Hematopoietic multipotent progenitor cell treated with erythropoietin and hydrocortisone succinate and interleukin-3 and kit ligand, for 8 days (in vitro differentiated cells): ENCODE data around the gene CLTA.
"Not testable (repeated sequence)": the region's sequence is repeated elsewhere in the genome, so short reads cannot be mapped to it uniquely, and the experiment has no call there.

Experiments used
- DNase-seq: peaks from one replicate; pipeline ENCODE4 v3.0.0-alpha.2; 2015

The CLTA gene

GRCh38 chr9:36158917-36159316, 31.8 kb upstream of the CLTA start:
- DNase-seq, result no peak

- not testable (repeated sequence) for DNase-seq
Measured at GRCh38 chr9:36159509-36159908, 31.2 kb upstream of the CLTA start.

GRCh38 chr9:36160126-36160525, 30.6 kb upstream of the CLTA start:
- DNase-seq, result not testable (repeated sequence)

- no peak for DNase-seq
Measured at GRCh38 chr9:36161187-36161586, 29.5 kb upstream of the CLTA start.

GRCh38 chr9:36162211-36162738, 28.4 kb upstream of the CLTA start:
- no peak for DNase-seq

- DNase-seq, result no peak
Measured at GRCh38 chr9:36163049-36163785, 27.5 kb upstream of the CLTA start.

- DNase-seq, result no peak
Measured at GRCh38 chr9:36163786-36164170, 26.9 kb upstream of the CLTA start.

- DNase-seq, result no peak
Measured at GRCh38 chr9:36164372-36164771, 26.3 kb upstream of the CLTA start.

GRCh38 chr9:36164989-36165388, 25.7 kb upstream of the CLTA start:
- no peak for DNase-seq

GRCh38 chr9:36165826-36166167, 24.9 kb upstream of the CLTA start:
- no peak for DNase-seq

GRCh38 chr9:36166168-36166927, 24.4 kb upstream of the CLTA start:
- DNase-seq, result peak; percentile 74

GRCh38 chr9:36169166-36169565, 21.6 kb upstream of the CLTA start, which contains the start of gene CCIN:
Gene CCIN, plus strand, starts transcription at chr9:36169388. Its CDS starts 115 bp downstream, at chr9:36169503.
- peak; percentile 19 for DNase-seq

- DNase-seq, result no peak
Measured at GRCh38 chr9:36169708-36170107, 21.0 kb upstream of the CLTA start.

- no peak for DNase-seq
Measured at GRCh38 chr9:36170531-36170930, 20.2 kb upstream of the CLTA start.

GRCh38 chr9:36173861-36174260, 16.9 kb upstream of the CLTA start:
- no peak for DNase-seq

- no peak for DNase-seq
Measured at GRCh38 chr9:36174271-36174670, 16.4 kb upstream of the CLTA start.

GRCh38 chr9:36174731-36175130, 16.0 kb upstream of the CLTA start:
- DNase-seq, result no peak

GRCh38 chr9:36175209-36175608, 15.5 kb upstream of the CLTA start:
- DNase-seq, result not testable (repeated sequence)

- not testable (repeated sequence) for DNase-seq
Measured at GRCh38 chr9:36176496-36176895, 14.2 kb upstream of the CLTA start.

- DNase-seq, result no peak
Measured at GRCh38 chr9:36177571-36177970, 13.2 kb upstream of the CLTA start.

- DNase-seq, result not testable (repeated sequence)
Measured at GRCh38 chr9:36180243-36180642, 10.5 kb upstream of the CLTA start.

GRCh38 chr9:36187414-36187813, 3.3 kb upstream of the CLTA start:
- no peak for DNase-seq

- no peak for DNase-seq
Measured at GRCh38 chr9:36188212-36188611, 2.5 kb upstream of the CLTA start.

- DNase-seq, result peak; percentile 34
Measured at GRCh38 chr9:36189976-36190375, 745 bp upstream of the CLTA start.
